HG02763 (cell line): ENCODE results near the gene ANAPC10.
A peak's percentile ranks its signal among the peaks of the same experiment; 100 is the strongest.

Source experiments
- ATAC-seq: cut with Tn5 transposase; IDR thresholded peaks from one replicate; pipeline ENCODE4 v1.9.1; 2021; ENCODE audit warnings: mild to moderate bottlenecking, moderate library complexity; ENCODE audit not compliant: unreplicated experiment

Gene ANAPC10

DNA sequence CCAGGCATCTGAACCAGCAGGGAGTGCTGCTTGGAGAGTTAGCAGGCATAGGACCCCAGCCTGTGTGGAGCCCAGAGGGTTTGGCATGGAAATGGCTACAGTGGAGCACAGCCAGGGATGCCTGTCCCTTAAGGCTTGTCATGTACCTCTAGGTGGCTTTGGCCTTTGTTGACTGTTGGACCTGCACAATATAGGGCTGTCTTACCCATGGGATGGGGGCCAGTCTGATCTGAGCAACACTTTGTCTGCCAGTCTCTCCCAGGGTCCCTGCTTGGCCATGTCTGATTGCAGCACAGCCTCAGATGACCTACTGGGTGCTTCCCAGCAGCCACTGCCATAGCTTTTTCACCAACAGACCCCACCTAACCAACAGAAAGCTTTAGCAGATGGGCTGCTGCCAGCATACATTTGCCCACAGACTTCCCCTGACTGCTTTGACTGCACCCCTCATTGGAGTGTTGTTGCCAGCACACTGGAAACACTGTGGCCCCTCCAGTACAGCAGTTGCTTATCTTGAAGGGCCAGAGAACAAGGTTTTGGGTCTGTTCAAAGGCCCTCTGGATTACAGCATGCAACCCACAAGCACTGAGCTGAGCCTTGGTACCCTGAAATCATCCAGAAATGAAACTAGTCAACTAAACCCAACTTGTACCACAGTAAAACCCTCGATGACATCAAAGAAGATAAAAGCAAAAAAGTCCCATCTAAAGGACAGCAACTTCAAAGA is 22.1 kb downstream of the ANAPC10 start:
- ATAC-seq: no peak

DNA sequence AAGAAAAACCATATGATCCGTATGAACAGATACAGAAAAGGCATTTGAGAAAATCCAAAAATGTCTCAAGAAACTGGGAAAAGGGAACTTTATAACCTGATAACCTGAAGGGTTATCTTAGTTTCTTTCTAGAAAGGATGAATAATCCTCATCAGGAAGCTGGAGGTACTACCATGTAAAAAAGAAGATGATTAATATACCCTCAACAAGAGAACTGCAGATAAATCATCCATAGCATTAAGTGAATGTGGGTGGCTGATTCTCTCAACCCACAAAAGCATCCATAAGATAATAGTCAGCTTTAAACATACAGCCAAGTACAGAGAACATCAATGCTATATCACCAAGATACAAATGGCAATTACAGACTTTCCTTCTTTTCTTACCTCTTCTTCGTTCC is 26.4 kb downstream of the ANAPC10 start:
- no peak for ATAC-seq

DNA sequence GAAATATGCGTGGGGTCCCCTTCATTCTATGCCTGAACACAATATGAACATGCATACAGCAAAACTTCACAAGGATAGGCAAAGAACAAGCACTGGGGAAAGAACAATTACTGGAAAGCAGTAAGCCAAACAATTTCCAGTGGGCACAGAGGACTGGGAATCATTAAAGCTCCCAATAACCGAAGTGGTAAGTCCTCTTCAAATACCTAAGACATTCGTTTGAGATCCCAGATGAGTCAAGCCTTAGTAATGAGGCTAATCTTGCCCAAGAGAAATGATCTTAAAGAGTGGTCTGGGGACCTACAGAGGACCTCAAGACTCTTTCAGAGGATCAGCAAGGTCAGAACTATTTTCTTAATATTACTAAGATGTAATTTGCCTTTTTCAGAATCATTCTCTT is 28.6 kb downstream of the ANAPC10 start:
- no peak for ATAC-seq

- ATAC-seq: no peak
Observed at GRCh38 chr4:145066063-145066501, 31.9 kb downstream of the ANAPC10 start.

- ATAC-seq: peak; percentile 62
Observed at GRCh38 chr4:145061318-145061920, 36.6 kb downstream of the ANAPC10 start.

GRCh38 chr4:145058256-145058655 is 39.7 kb downstream of the ANAPC10 start:
- ATAC-seq: no peak

DNA sequence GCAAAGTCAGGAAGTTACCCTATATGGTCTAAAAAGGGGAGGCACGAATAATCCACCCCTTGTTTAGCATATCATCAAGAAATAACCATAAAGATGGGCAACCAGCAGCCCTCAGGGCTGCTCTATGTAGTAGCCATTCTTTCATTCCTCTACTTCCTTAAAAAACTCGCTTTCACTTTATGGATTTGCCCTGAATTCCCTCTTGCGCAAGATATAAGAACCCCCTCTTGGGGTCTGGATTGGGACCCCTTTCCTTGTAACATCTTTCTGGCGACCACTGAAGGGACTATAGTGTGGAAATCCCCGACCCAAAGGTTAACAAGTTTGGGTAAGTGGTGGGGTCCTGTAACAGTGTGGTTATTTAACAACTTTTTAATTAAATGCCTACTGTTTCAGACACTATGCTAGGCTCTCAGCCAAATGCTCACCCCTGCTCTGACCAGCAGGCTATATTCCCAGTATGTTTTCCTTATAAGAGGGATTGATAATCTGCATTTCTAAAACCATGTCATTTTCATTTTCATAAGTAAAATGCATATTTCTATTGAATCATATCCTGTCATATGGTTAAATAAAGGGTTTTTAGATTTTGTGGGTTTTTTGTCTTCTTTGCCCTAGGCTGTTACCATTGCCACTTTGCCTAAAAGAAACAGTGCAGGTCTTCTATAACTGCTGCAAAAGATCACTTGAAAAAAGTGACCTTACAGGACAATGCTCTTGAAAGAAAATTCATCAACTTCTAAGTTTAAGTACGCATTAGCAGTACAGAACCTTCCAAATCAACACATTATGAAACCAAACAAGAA is 41.5 kb downstream of the ANAPC10 start:
- ATAC-seq: no peak

DNA sequence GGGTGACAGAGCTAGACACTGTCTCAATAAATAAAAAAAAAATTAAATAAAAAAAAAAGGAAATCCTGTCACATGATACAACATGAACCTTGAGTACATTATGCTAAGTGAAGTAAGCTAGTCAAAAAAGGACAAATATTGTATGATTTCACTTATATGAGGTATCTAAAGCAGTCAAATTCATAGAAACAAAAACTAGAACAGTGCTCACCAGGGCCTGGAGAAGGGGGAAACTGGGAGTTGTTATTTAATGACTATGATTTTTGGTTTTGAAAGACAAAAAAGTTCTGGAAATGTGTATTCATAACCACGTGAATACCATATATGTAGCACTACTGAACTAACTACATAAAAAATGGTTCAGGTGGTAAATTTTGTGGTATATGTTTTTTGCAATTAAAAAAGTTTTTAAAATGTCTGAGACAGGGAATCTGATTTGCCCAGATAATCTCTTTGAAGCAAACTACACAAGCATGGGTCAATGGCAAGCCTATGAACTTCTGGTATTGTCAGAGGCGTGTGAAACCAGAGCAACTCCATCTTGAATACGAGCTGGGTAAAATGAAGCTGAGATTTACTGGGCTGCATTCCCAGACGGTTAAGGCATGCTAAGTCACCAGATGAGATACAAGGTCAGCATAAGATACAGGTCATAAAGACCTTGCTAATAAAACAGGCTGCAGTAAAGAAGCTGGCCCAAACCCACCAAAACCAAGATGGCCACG is 42.3 kb downstream of the ANAPC10 start:
- ATAC-seq: no peak

DNA sequence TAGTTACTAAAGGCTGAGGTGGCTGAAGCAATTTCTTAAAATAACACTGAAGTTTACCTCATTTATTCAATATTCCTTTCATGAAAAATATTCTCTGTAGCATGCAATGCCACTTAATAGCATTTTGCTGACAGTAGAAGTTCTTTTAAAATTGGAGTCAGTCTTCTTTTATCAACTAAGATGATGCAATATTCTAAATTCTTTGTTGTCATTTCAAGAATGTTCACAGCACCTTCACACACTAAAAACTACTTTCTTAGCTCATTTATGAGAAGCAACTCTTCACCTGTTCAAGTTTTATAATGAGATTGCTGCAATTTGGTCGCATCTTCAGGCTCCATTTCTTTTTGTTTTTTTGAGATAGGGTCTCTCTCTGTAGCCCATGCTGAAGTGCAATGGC is 48.8 kb downstream of the ANAPC10 start:
- ATAC-seq: no peak

DNA sequence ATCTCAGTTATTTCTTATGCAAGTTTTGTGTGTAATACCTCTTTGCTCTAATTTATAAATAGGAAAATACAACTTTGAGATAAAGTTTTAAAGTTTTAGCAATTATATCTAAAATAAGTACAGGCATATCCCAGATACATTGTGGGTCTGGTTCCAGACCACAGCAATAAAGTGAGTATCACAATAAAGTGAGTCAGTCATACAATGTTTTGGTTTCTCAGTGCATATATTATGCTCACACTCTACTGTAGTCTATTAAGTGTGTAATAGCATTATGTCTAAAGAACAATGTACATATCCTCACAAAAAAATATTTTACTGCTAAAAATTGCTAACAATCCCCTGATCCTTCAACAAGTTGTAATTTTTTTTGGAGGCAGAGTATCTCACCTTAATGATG is 49.2 kb downstream of the ANAPC10 start:
- no peak for ATAC-seq

GRCh38 chr4:145047151-145047550 is 50.8 kb downstream of the ANAPC10 start:
- ATAC-seq: no peak

- ATAC-seq: no peak
Observed at GRCh38 chr4:145045180-145045579, 52.8 kb downstream of the ANAPC10 start.

GRCh38 chr4:145044341-145044740 is 53.7 kb downstream of the ANAPC10 start:
- no peak for ATAC-seq

DNA sequence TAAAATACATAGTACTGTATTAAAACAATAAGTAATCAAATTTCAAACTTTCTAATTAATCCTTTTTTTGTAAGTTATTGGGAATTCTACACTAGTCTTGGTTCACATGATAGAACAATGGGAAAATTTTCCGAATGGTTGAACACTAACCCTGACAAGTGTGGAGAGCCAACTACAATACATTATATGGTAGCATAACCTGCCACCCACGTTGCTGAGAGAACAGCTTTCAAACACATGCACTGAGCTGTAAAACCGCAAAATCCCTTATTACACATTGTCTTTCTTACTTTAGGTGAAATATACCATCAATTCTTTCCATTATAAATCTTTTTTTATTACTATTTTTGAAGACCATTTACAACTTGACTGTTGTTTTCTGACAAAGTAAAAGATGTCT is 54.7 kb downstream of the ANAPC10 start:
- no peak for ATAC-seq

DNA sequence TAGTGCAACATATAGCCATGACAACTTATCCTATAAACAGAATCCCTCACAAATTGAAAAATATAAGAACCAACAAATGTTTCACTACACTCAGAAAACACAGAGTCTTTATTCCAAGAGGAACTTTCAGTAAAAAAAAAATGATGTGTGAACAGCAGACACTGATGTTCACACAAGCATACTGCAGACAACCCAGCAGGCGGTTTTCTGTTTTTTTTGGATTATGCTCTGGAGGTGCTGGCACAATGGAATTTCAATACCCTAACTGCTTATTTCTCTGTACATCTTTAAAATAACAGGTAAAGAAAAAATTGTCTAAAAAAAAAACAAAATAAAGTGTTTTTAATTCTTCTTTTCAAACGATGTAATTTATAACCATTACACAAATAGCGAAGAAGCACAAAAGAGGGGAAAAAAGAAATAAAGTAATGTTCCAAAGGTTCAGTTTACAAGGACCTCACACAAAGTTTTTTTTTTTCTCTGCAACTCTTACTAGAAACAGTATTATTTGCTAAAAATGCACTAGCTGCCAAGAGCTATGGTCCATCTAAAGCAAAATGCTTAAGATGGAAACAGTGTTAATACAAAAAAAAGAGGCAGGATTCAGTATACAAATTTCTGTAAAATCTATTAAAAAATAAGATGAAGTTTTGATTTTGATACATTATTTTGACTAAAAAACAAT is 55.3 kb downstream of the ANAPC10 start:
- no peak for ATAC-seq

- ATAC-seq: peak; percentile 95
Observed at GRCh38 chr4:145041378-145041777, 56.6 kb downstream of the ANAPC10 start.

GRCh38 chr4:145035494-145036136 is 62.4 kb downstream of the ANAPC10 start:
- no peak for ATAC-seq

GRCh38 chr4:145034727-145035211 is 63.2 kb downstream of the ANAPC10 start:
- no peak for ATAC-seq

DNA sequence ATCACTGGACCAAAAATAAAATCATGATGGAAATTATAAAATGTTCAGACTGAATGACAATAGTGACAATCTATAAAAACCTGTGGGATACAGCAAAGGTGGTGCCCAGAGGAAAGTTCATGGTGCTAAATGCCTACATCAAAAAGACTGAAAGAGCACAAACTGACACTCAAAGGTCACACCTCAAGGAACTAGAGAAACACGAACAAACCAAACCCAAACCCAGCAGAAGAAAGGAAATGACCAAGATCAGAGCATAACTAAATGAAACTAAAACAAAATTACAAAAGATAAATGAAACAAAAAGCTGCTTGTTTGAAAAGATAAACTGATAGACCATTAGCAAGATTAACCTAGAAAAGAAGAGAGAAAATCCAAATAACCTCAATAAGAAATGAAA is 78.7 kb downstream of the ANAPC10 start:
- ATAC-seq: no peak

DNA sequence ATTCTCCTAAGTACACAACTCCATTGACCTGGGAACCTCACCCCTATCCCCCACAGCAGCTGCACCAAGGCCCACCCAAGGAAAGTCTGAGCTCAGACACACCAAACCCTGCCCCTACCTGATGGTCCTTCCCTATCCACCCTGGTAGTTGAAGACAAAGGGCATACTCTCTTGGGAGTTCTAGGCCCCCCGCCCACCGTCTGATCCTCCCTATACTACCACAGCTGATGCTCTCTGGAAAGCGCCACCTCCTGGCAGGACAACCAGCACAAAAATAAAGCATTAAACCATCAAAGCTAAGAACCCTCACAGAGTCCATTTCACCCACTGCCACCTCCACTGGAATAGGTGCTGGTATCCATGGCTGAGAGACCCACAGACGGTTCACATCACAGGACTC is 83.6 kb downstream of the ANAPC10 start:
- ATAC-seq: no peak
